Measurements from ENCODE around the gene DMD. TPM values are rescaled to one million over a fixed set of nuclear protein-coding genes. Genes with fewer than 3 reads are reported as not detected.

Gene DMD
- total RNA-seq, 1 donor from 2014 or later, result 22.9 TPM

DNA sequence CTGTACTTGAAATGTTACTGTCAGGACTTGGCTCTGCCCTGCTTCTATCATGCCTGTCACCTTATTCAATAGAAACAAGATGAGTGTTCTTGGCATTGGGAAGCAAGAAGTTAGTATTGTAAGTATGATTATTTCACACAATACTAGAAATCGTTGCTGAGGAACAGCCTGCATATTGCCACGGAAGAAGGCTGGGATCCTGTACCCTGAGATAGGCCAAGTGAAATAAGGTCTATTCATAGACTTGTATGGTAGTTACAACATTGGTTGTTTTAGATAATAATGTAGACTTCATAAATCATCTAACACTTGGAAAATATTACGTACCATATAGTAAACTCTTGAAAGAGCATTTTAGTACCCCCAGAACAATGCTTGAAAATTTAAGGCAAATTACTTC lies 215.9 kb downstream of the DMD start:
- H3K9me3 Mint-ChIP-seq, result no peaks in the 10 kb centered on the region
- TF ChIP-seq, protein P1, sequence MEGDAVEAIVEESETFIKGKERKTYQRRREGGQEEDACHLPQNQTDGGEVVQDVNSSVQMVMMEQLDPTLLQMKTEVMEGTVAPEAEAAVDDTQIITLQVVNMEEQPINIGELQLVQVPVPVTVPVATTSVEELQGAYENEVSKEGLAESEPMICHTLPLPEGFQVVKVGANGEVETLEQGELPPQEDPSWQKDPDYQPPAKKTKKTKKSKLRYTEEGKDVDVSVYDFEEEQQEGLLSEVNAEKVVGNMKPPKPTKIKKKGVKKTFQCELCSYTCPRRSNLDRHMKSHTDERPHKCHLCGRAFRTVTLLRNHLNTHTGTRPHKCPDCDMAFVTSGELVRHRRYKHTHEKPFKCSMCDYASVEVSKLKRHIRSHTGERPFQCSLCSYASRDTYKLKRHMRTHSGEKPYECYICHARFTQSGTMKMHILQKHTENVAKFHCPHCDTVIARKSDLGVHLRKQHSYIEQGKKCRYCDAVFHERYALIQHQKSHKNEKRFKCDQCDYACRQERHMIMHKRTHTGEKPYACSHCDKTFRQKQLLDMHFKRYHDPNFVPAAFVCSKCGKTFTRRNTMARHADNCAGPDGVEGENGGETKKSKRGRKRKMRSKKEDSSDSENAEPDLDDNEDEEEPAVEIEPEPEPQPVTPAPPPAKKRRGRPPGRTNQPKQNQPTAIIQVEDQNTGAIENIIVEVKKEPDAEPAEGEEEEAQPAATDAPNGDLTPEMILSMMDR (IDR thresholded peaks at IDR 0.05), result no peak
- H3K27me3 Mint-ChIP-seq, result no peaks in the 10 kb centered on the region
- ATAC-seq (ENCODE audit: low read depth), result no peak
- no peaks in the 10 kb centered on the region for H3K4me1 Mint-ChIP-seq
- H3K4me3 Mint-ChIP-seq, result no peak overlapping the region
- intact Hi-C loops (cut with micrococcal nuclease), result no loop called here
- no peaks in the 10 kb centered on the region for H3K36me3 Mint-ChIP-seq (ENCODE audit: low read depth)
- POLR2A ChIA-PET, result no interaction called here
- no peak for DNase-seq
- no peak overlapping the region for H3K27ac Mint-ChIP-seq
- CTCF ChIA-PET, result no interaction called here

DNA sequence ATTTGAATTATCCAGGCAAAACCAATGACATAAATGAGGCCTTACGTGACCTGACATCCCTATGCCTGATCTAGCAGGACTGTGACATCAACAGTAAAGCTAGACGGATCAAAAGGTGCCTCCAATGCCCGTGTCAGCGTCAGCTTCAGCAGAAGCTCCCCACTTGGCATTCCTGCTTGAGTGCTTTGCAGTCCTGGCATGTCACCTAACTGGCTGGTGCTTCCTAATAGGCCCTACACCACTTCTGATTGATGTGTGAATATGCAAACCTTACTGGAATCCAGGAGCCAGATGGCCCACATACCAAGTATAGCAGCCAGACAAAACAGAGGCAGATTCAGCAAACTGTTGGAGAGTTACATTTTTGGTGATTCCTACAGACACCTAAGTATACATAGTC lies 224.2 kb downstream of the DMD start:
- POLR2A ChIA-PET, result no interaction called here
- Mint-ChIP-seq H3K4me1 (no peaks in the 10 kb centered on the region), H3K4me3 (no peak overlapping the region), H3K27ac (no peak overlapping the region), H3K36me3 (ENCODE audit: low read depth) (no peaks in the 10 kb centered on the region), H3K27me3 (no peaks in the 10 kb centered on the region), H3K9me3 (no peaks in the 10 kb centered on the region)
- TF ChIP-seq, protein P1 (IDR thresholded peaks at IDR 0.05), result no peak
- ATAC-seq (ENCODE audit: low read depth) (no peak), DNase-seq (no peak)
- intact Hi-C loops (cut with micrococcal nuclease), result no loop called here
- CTCF ChIA-PET, result no interaction called here

GRCh38 chrX:32985544-32985943 lies 225.8 kb downstream of the DMD start:
- no peak overlapping the region for H3K4me3 Mint-ChIP-seq
- DNase-seq (no peak), ATAC-seq (ENCODE audit: low read depth) (no peak)
- no peaks in the 10 kb centered on the region for H3K36me3 Mint-ChIP-seq (ENCODE audit: low read depth)
- no peaks in the 10 kb centered on the region for H3K9me3 Mint-ChIP-seq
- H3K4me1 Mint-ChIP-seq, result no peaks in the 10 kb centered on the region
- ChIA-PET POLR2A (no interaction called here), CTCF (no interaction called here)
- TF ChIP-seq, protein P1 (IDR thresholded peaks at IDR 0.05), result no peak
- no peaks in the 10 kb centered on the region for H3K27me3 Mint-ChIP-seq
- H3K27ac Mint-ChIP-seq, result no peak overlapping the region
- intact Hi-C loops (cut with micrococcal nuclease), result no loop called here

GRCh38 chrX:32966821-32967355 lies 244.5 kb downstream of the DMD start:
- no peak for ATAC-seq (ENCODE audit: low read depth)
- H3K36me3 Mint-ChIP-seq (ENCODE audit: low read depth), result no peaks in the 10 kb centered on the region
- intact Hi-C loops (cut with micrococcal nuclease), result no loop called here
- no peaks in the 10 kb centered on the region for H3K27me3 Mint-ChIP-seq
- ChIA-PET CTCF (no interaction called here), POLR2A (no interaction called here)
- no peak overlapping the region for H3K27ac Mint-ChIP-seq
- H3K4me3 Mint-ChIP-seq, result no peak overlapping the region
- TF ChIP-seq, protein P1 (IDR thresholded peaks at IDR 0.05), result no peak
- H3K4me1 Mint-ChIP-seq, result no peaks in the 10 kb centered on the region
- no peaks in the 10 kb centered on the region for H3K9me3 Mint-ChIP-seq
- DNase-seq, result no peak

DNA sequence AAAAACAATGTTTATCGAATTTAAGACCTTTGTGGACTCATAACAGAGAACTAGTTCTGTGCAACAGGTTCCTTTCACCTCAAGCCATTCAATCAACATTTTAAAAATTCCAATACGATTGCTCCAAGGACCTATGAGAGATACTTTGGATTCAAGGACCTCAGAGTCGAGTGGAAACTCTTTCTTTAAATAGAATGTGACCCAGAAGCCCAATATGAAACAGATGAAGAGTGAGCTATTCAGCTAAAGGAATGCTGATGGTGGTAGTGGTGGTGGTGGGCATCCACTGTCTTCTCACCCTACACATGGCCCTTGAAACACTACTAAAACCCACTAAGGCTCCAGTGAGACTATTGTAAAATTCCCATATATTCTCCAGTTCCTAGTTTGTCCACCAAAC lies 257.2 kb downstream of the DMD start:
- no peak for ATAC-seq (ENCODE audit: low read depth)
- Mint-ChIP-seq H3K27ac (no peak overlapping the region), H3K4me1 (no peaks in the 10 kb centered on the region), H3K27me3 (no peaks in the 10 kb centered on the region), H3K4me3 (no peak overlapping the region), H3K36me3 (ENCODE audit: low read depth) (no peaks in the 10 kb centered on the region), H3K9me3 (no peaks in the 10 kb centered on the region)
- TF ChIP-seq, protein P1 (IDR thresholded peaks at IDR 0.05), result no peak
- CTCF ChIA-PET, result no interaction called here
- intact Hi-C loops (cut with micrococcal nuclease), result no loop called here
- no peak for DNase-seq
- POLR2A ChIA-PET, result no interaction called here
